H1 (cell line): ENCODE measurements around the gene RSPH9. TPM values are rescaled to one million over a fixed set of nuclear protein-coding genes. Genes with fewer than 3 reads are reported as not detected.

Experiments used
- CTCF ChIA-PET: fragments of 300-600 bp; sonication (Branson Sonifier 250); formaldehyde crosslinking; loops from one replicate; lab custom pipeline; 2021; ENCODE audit not compliant: partially characterized antibody; lab: Charles Lee
- POLR2A ChIA-PET: fragments of 300-600 bp; sonication (Branson Sonifier 250); formaldehyde crosslinking; loops from one replicate; lab custom pipeline; 2021; ENCODE audit warnings: inconsistent platforms; ENCODE audit not compliant: partially characterized antibody; lab: Charles Lee
- DNase-seq, 2 experiments: peaks; one replicate each; pipeline versions ENCODE4 v3.0.0 to v3.0.0-alpha.2; 2010 to 2022; ENCODE audit warnings: low spot score in 2 of 2, low read depth in 1 of 2, mixed read lengths in 1 of 2
- FAIRE-seq: peaks from 2 replicates; lab custom pipeline; 2011; peaks lifted over from hg19 to GRCh38; lab: Jason Lieb, UNC
- H2AFZ ChIP-seq: 2 replicates; pipeline ENCODE4 v1.8.1; 2012; ENCODE audit warnings: low read length, inconsistent platforms
- H2AK5ac ChIP-seq: 2 replicates; pipeline ENCODE4 v1.6.1; 2013; ENCODE audit warnings: low read depth, low read length
- H2BK120ac ChIP-seq: replicated peaks from 2 replicates; pipeline ENCODE3; 2013; ENCODE audit warnings: low read depth, low read length, inconsistent platforms
- H2BK12ac ChIP-seq: 2 replicates; pipeline ENCODE4 v1.6.1; 2013; ENCODE audit warnings: low read depth, low read length
- H2BK15ac ChIP-seq: 2 replicates; pipeline ENCODE4 v1.6.1; 2013; ENCODE audit warnings: low read length
- H2BK20ac ChIP-seq: 2 replicates; pipeline ENCODE4 v1.6.1; 2013; ENCODE audit warnings: low read length
- H2BK5ac ChIP-seq: 2 replicates; pipeline ENCODE4 v1.6.1; 2013; ENCODE audit warnings: low read depth, low read length
- H3K14ac ChIP-seq: 2 replicates; pipeline ENCODE4 v1.6.1; 2013; ENCODE audit warnings: inconsistent platforms; ENCODE audit not compliant: insufficient read length
- H3K18ac ChIP-seq: 2 replicates; pipeline ENCODE4 v1.6.1; 2013; ENCODE audit warnings: low read length; ENCODE audit errors: extremely low read depth
- H3K23ac ChIP-seq: 2 replicates; pipeline ENCODE4 v1.6.1; 2013; ENCODE audit warnings: inconsistent platforms; ENCODE audit not compliant: insufficient read length
- H3K23me2 ChIP-seq: 2 replicates; pipeline ENCODE4 v1.6.1; 2013; ENCODE audit warnings: low read depth, low read length
- H3K27ac ChIP-seq: 2 replicates; pipeline ENCODE4 v1.6.1; 2011; ENCODE audit warnings: low read depth, low read length, inconsistent platforms
- H3K27me3 ChIP-seq, 4 experiments: replicated peaks in 1 of 4; 1 replicate in 1 of 4; 2 replicates in 3 of 4; pipeline versions ENCODE4 v1.6.1 to v1.8.1; 2011 to 2013; ENCODE audit warnings: low read length in 3 of 4, mild to moderate bottlenecking in 3 of 4, inconsistent platforms in 2 of 4, mixed read lengths in 2 of 4, moderate library complexity in 1 of 4; ENCODE audit not compliant: control insufficient read depth in 3 of 4, insufficient read depth in 3 of 4; ENCODE audit errors: extremely low read depth in 1 of 4
- H3K36me3 ChIP-seq, 4 experiments: 2 replicates each; pipeline versions ENCODE4 v1.6.1 to v1.8.1; 2011 to 2013; ENCODE audit warnings: mild to moderate bottlenecking in 4 of 4, low read length in 3 of 4, moderate library complexity in 2 of 4, control low read depth in 1 of 4, inconsistent platforms in 1 of 4; ENCODE audit not compliant: insufficient read depth in 4 of 4, control insufficient read depth in 2 of 4
- H3K4ac ChIP-seq: replicated peaks from 2 replicates; pipeline ENCODE3; 2013; ENCODE audit warnings: low read length, low read depth, mixed read lengths, inconsistent platforms; ENCODE audit not compliant: insufficient read length
- H3K4me1 ChIP-seq, 4 experiments: replicated peaks in 1 of 4; 1 replicate in 1 of 4; 2 replicates in 3 of 4; pipeline versions ENCODE4 v1.6.1 to v1.8.1; 2011 to 2013; ENCODE audit warnings: low read length in 3 of 4, inconsistent platforms in 2 of 4, mixed read lengths in 1 of 4; ENCODE audit not compliant: insufficient read depth in 4 of 4, control insufficient read depth in 3 of 4
- H3K4me2 ChIP-seq, 2 experiments: 2 replicates each; pipeline versions ENCODE4 v1.6.1 to v1.8.1; 2011 to 2013; ENCODE audit warnings: low read depth in 2 of 2, low read length in 2 of 2, control low read depth in 1 of 2, inconsistent platforms in 1 of 2, mild to moderate bottlenecking in 1 of 2; ENCODE audit not compliant: insufficient read depth in 1 of 2
- H3K4me3 ChIP-seq, 4 experiments: fragments of 200-600, 300-600 bp in 1 of 4; sonication (generic), shearing (Covaris generic), sonication (Bioruptor Twin) in 1 of 4; 2 replicates each; pipeline versions ENCODE4 v1.5.1 to v1.8.1; 2011 to 2016; ENCODE audit warnings: low read length in 4 of 4, low read depth in 3 of 4, control low read depth in 2 of 4, inconsistent platforms in 2 of 4, mild to moderate bottlenecking in 2 of 4, mixed read lengths in 1 of 4, moderate library complexity in 1 of 4; ENCODE audit not compliant: insufficient read depth in 2 of 4; ENCODE audit errors: extremely low read depth in 1 of 4
- H3K56ac ChIP-seq: replicated peaks from 2 replicates; pipeline ENCODE3; 2013; ENCODE audit warnings: low read depth, mild to moderate bottlenecking, mixed read lengths, low read length, inconsistent platforms; ENCODE audit not compliant: insufficient read length
- H3K79me1 ChIP-seq: 2 replicates; pipeline ENCODE4 v1.6.1; 2013; ENCODE audit warnings: low read depth, low read length, control low read depth
- H3K79me2 ChIP-seq, 2 experiments: 2 replicates each; pipeline versions ENCODE4 v1.6.1 to v1.8.1; 2012 to 2013; ENCODE audit warnings: low read length in 2 of 2, mild to moderate bottlenecking in 2 of 2, inconsistent platforms in 1 of 2; ENCODE audit not compliant: insufficient read depth in 2 of 2, control insufficient read depth in 1 of 2
- H3K9ac ChIP-seq, 4 experiments: replicated peaks in 1 of 4; 1 replicate in 1 of 4; 2 replicates in 3 of 4; pipeline versions ENCODE4 v1.6.1 to v1.8.1; 2011 to 2013; ENCODE audit warnings: low read depth in 3 of 4, low read length in 3 of 4, control low read depth in 2 of 4, mild to moderate bottlenecking in 2 of 4, moderate library complexity in 2 of 4, inconsistent platforms in 1 of 4; ENCODE audit errors: extremely low read depth in 1 of 4
- H3K9me3 ChIP-seq, 2 experiments: 2 replicates each; pipeline versions ENCODE4 v1.6.1 to v1.8.1; 2012 to 2013; ENCODE audit warnings: mild to moderate bottlenecking in 2 of 2, moderate library complexity in 2 of 2, control low read depth in 1 of 2, inconsistent platforms in 1 of 2, low read depth in 1 of 2, low read length in 1 of 2, mixed read lengths in 1 of 2; ENCODE audit not compliant: insufficient read depth in 2 of 2
- H4K20me1 ChIP-seq, 2 experiments: replicated peaks in 1 of 2; 2 replicates each; pipeline versions ENCODE3 to v1.8.1; 2011 to 2013; ENCODE audit warnings: inconsistent platforms in 2 of 2, low read length in 2 of 2, mild to moderate bottlenecking in 1 of 2; ENCODE audit not compliant: insufficient read depth in 2 of 2, control insufficient read depth in 1 of 2
- H4K5ac ChIP-seq: 2 replicates; pipeline ENCODE4 v1.6.1; 2013; ENCODE audit warnings: low read length, low read depth, mixed read lengths, inconsistent platforms; ENCODE audit not compliant: insufficient read length
- H4K8ac ChIP-seq: 2 replicates; pipeline ENCODE4 v1.8.0; 2013; ENCODE audit warnings: mild to moderate bottlenecking, moderate library complexity, low read length, inconsistent platforms; ENCODE audit not compliant: insufficient read depth; ENCODE audit errors: extremely low read depth
- H4K91ac ChIP-seq: replicated peaks from 2 replicates; pipeline ENCODE3; 2013; ENCODE audit warnings: low read length, mixed read lengths, inconsistent platforms; ENCODE audit not compliant: insufficient read length
- BACH1 ChIP-seq: IDR thresholded peaks from 2 replicates; pipeline ENCODE4 v1.6.1; 2012; ENCODE audit warnings: low read length, improper control_type of control experiment
- CBX5 ChIP-seq: fragments of 300-800, 300-1000 bp; sonication (generic); IDR thresholded peaks from 2 replicates; pipeline ENCODE4 v1.7.1; 2016; ENCODE audit warnings: antibody characterized with exemption, low read length, low read depth
- CREB1 ChIP-seq: IDR thresholded peaks from 2 replicates; pipeline ENCODE4 v1.6.1; 2012; ENCODE audit warnings: inconsistent platforms
- EP300 ChIP-seq, 2 experiments: IDR thresholded peaks; 1 replicate in 1 of 2; 2 replicates in 1 of 2; pipeline ENCODE4 v1.6.1; 2011 to 2012; ENCODE audit warnings: low read depth in 2 of 2, low read length in 2 of 2, mild to moderate bottlenecking in 2 of 2, borderline replicate concordance in 1 of 2, inconsistent platforms in 1 of 2, moderate library complexity in 1 of 2
- EZH2 ChIP-seq: fragments of 200-600 bp; sonication (generic); IDR thresholded peaks from 2 replicates; pipeline ENCODE4 v1.7.1; 2012; ENCODE audit warnings: low read depth, mild to moderate bottlenecking, moderate library complexity, low read length, inconsistent platforms; ENCODE audit not compliant: severe bottlenecking
- GABPA ChIP-seq: IDR thresholded peaks from 2 replicates; pipeline ENCODE4 v1.6.1; 2011; ENCODE audit warnings: mild to moderate bottlenecking, low read length, moderate library complexity, borderline replicate concordance; ENCODE audit not compliant: insufficient read depth
- HDAC2 ChIP-seq, 2 experiments: fragments of 300-600 bp in 1 of 2; sonication (generic) in 1 of 2; IDR thresholded peaks; 2 replicates each; pipeline ENCODE4 v1.6.1; 2011 to 2012; ENCODE audit warnings: low read depth in 2 of 2, low read length in 2 of 2, mild to moderate bottlenecking in 2 of 2, moderate library complexity in 2 of 2, borderline replicate concordance in 1 of 2, inconsistent platforms in 1 of 2
- NANOG ChIP-seq: IDR thresholded peaks from 2 replicates; pipeline ENCODE4 v1.6.1; 2011; ENCODE audit warnings: low read length, low read depth, mild to moderate bottlenecking, inconsistent platforms; ENCODE audit not compliant: insufficient read depth, poor library complexity, severe bottlenecking
- NRF1 ChIP-seq: IDR thresholded peaks from 2 replicates; pipeline ENCODE4 v1.6.1; 2011; ENCODE audit warnings: mild to moderate bottlenecking, low read depth, low read length, improper control_type of control experiment
- POU5F1 ChIP-seq: IDR thresholded peaks from 2 replicates; pipeline ENCODE4 v1.6.1; 2011; ENCODE audit warnings: low read depth, mild to moderate bottlenecking, low read length, moderate library complexity
- SIN3A ChIP-seq, 2 experiments: IDR thresholded peaks in 1 of 2; conservative IDR thresholded peaks in 1 of 2; 2 replicates each; pipeline ENCODE4 v1.6.1; 2011 to 2012; ENCODE audit warnings: low read length in 2 of 2, improper control_type of control experiment in 1 of 2, low read depth in 1 of 2, mild to moderate bottlenecking in 1 of 2
- SP2 ChIP-seq: IDR thresholded peaks from 2 replicates; pipeline ENCODE4 v1.6.1; 2012; ENCODE audit warnings: mild to moderate bottlenecking, low read length, inconsistent platforms
- SP4 ChIP-seq: IDR thresholded peaks from 2 replicates; pipeline ENCODE4 v1.6.1; 2012; ENCODE audit warnings: low read length, inconsistent platforms
- ZNF274 ChIP-seq: IDR thresholded peaks from 2 replicates; pipeline ENCODE4 v1.7.0; 2012; ENCODE audit warnings: low read length, borderline replicate concordance; ENCODE audit errors: extremely low read depth
- WGBS, 2 experiments: shearing (Covaris generic) in 1 of 2; methylation state at CpG; one replicate each; pipeline versions ENCODE4 v1.1.6 to v1.1.7; 2013 to 2015; ENCODE audit warnings: low lambda C conversion rate in 2 of 2, mixed read lengths in 2 of 2, inconsistent platforms in 1 of 2, low coverage in 1 of 2, missing lambda C conversion rate in 1 of 2; ENCODE audit not compliant: insufficient replicate concordance in 2 of 2, insufficient coverage in 1 of 2, insufficient read length in 1 of 2; ENCODE audit errors: extremely low coverage in 1 of 2, missing lambda C conversion rate in 1 of 2; 5-methylcytosine and 5-hydroxymethylcytosine counted together
- polyA plus RNA-seq, 7 experiments: library from polyadenylated mRNA; depleted of rRNA in 3 of 7; stranded (reverse) in 5 of 7; unstranded in 2 of 7; fragments of >200 nt in 5 of 7; fragments of 200-250 nt in 2 of 7; gene quantifications; 1 replicate in 5 of 7; 2 replicates in 1 of 7; 4 replicates in 1 of 7; pipeline versions ENCODE4 v1.2.1 to v1.2.3, GENCODE V29; 2011 to 2013; ENCODE audit warnings: missing spikeins in 2 of 7, mixed read lengths in 2 of 7
- total RNA-seq: library from RNA; stranded (reverse); fragmentation: NEBNext Ultra II Directional; extraction: Animal tissue kit (Norgen Biotek cat#: 25700); gene quantifications from 2 replicates; pipeline ENCODE4 v1.2.1, GENCODE V29; 2021

RSPH9 gene
- total and polyA plus RNA-seq, 2 of the 8 experiments (the other 6 are each of a cell fraction or from before 2014, with no cell fraction given), result 0.15 to 0.23 TPM

- no peak overlapping the region for H4K8ac ChIP-seq
- no peak overlapping the region for H2AK5ac ChIP-seq
- DNase-seq (no peak), FAIRE-seq (no peak)
- H4K5ac ChIP-seq, result no peak overlapping the region
- H3K27me3 ChIP-seq, result no peaks in the 10 kb centered on the region
- H3K79me2 ChIP-seq, result no peaks in the 10 kb centered on the region
- no peaks in the 10 kb centered on the region for H3K23me2 ChIP-seq
- no peak overlapping the region for H2BK12ac ChIP-seq
- WGBS, 2 experiments, result 100% methylated on average over 1 of the region's 1 CpG; no CpG with 5 or more reads in 1 of the 2 experiments
- H3K18ac ChIP-seq, result no peak overlapping the region
- POLR2A ChIA-PET, result interaction anchor here (0.9 to 3.5 kb wide), 7 partner anchors 9 to 59 kb away, joined by 3 to 10 read pairs (median 4); partner anchors contain the start of genes GTPBP2, POLH and XPO5
- no peak overlapping the region for H4K91ac ChIP-seq
- H3K4me3 ChIP-seq, result no peak overlapping the region
- no peaks in the 10 kb centered on the region for H3K4me1 ChIP-seq
- no peak overlapping the region for H3K23ac ChIP-seq
- H3K27ac ChIP-seq, result no peak overlapping the region
- no peak overlapping the region for H3K9ac ChIP-seq
- H2BK15ac ChIP-seq, result no peak overlapping the region
- H2BK120ac ChIP-seq, result no peak overlapping the region
- H4K20me1 ChIP-seq, result peaks cover 0 to 1% of the 10 kb centered on the region in 2 experiments
- H3K56ac ChIP-seq, result no peak overlapping the region
- no peaks in the 10 kb centered on the region for H3K9me3 ChIP-seq
- CTCF ChIA-PET, result interaction anchor here (0.6 to 3.6 kb wide), 11 partner anchors 8 to 470 kb away, joined by 3 to 23 read pairs (median 5); partner anchors contain the start of gene GTPBP2
- peaks cover 5 to 13% (median 10%) of the 10 kb centered on the region in 4 experiments; a peak in 7 of 8 replicates for H3K36me3 ChIP-seq
- no peak overlapping the region for H2BK5ac ChIP-seq
- no peak overlapping the region for H3K14ac ChIP-seq
- no peak overlapping the region for H2AFZ ChIP-seq
- no peak overlapping the region for H2BK20ac ChIP-seq
- H3K4me2 ChIP-seq, result no peak overlapping the region
- H3K4ac ChIP-seq, result no peak overlapping the region
- H3K79me1 ChIP-seq, result no peaks in the 10 kb centered on the region
- TF ChIP-seq BACH1 (no peak), POU5F1 (no peak), CREB1 (no peak), EP300 (IDR thresholded peaks at IDR 0.05; ENCODE audit: borderline replicate concordance in 1 of 2, low read depth in 2 of 2, low read length in 2 of 2) (no peak), SP4 (no peak), GABPA (no peak), EZH2 (no peak), NANOG (no peak), SIN3A (conservative IDR thresholded peaks at IDR 0.05 in 1 of 2, IDR thresholded peaks at IDR 0.05 in 1 of 2; ENCODE audit: low read depth in 1 of 2, low read length in 2 of 2) (no peak), NRF1 (no peak), CBX5 (no peak), ZNF274 (no peak), SP2 (no peak), HDAC2 (IDR thresholded peaks at IDR 0.05; ENCODE audit: borderline replicate concordance in 1 of 2, low read depth in 2 of 2, low read length in 2 of 2) (no peak)
Measured at GRCh38 chr6:43609402-43609801, 35.4 kb upstream of the RSPH9 start.
